Coronary artery (tissue), 2 donors: ENCODE data around the gene PCDHGA7.
"Not testable (repeated sequence)": the region's sequence is repeated elsewhere in the genome, so short reads cannot be mapped to it uniquely, and the experiment has no call there.

Experiments used
- DNase-seq: peaks from one replicate; pipeline ENCODE4 v3.0.0-alpha.2; 2017; ENCODE audit warnings: low spot score
- H3K27ac ChIP-seq, 2 donors: fragments of 200-600 bp; sonication (generic); one replicate each; pipeline ENCODE4 v1.5.1; 2016 to 2019
- H3K4me3 ChIP-seq: fragments of 200-600 bp; sonication (generic); 2 replicates; pipeline ENCODE4 v1.5.1; 2016; ENCODE audit warnings: mild to moderate bottlenecking, moderate library complexity
- TF ChIP-seq, protein P1 (sequence below): fragments of 200-600 bp; sonication (generic); IDR thresholded peaks from one replicate; pipeline ENCODE4 v1.5.1; 2019; ENCODE audit warnings: antibody characterized with exemption

The PCDHGA7 gene

DNA sequence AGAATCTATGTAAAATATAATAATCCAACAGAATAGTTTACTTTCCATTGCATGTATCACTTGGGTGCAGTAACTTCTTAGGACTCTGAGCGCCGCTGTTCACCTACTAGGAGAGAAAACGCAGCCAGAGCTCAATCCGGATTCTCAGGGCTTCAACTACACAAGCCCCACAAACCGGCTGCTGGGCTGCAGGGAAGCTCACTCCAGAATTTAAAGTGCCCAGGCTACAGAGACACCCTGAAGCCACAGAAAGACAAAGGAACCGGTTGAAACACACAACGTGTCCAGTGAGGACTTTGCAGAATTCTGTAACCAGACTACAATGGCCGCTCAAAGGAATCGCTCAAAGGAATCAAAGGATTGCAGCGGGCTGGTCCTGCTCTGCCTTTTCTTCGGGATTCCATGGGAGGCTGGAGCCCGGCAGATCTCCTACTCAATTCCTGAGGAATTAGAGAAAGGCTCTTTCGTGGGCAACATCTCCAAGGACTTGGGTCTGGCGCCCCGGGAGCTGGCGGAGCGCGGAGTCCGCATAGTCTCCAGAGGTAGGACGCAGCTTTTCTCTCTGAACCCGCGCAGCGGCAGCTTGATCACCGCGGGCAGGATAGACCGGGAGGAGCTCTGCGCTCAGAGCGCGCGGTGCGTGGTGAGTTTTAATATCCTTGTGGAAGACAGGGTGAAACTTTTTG lies 30.5 kb downstream of the PCDHGA7 start, which contains the start of gene PCDHGA10:
PCDHGA10 (plus strand) TSS at position 134 of the 686 bp plus-strand sequence; CDS start at position 323, 189 bp downstream.
- Histone ChIP-seq H3K27ac (no peak within 1 kb of the TSS), H3K4me3 (peak within 1 kb of the TSS; percentile 56)
- no peak for DNase-seq
- TF ChIP-seq, protein P1, sequence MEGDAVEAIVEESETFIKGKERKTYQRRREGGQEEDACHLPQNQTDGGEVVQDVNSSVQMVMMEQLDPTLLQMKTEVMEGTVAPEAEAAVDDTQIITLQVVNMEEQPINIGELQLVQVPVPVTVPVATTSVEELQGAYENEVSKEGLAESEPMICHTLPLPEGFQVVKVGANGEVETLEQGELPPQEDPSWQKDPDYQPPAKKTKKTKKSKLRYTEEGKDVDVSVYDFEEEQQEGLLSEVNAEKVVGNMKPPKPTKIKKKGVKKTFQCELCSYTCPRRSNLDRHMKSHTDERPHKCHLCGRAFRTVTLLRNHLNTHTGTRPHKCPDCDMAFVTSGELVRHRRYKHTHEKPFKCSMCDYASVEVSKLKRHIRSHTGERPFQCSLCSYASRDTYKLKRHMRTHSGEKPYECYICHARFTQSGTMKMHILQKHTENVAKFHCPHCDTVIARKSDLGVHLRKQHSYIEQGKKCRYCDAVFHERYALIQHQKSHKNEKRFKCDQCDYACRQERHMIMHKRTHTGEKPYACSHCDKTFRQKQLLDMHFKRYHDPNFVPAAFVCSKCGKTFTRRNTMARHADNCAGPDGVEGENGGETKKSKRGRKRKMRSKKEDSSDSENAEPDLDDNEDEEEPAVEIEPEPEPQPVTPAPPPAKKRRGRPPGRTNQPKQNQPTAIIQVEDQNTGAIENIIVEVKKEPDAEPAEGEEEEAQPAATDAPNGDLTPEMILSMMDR, result no peak

DNA sequence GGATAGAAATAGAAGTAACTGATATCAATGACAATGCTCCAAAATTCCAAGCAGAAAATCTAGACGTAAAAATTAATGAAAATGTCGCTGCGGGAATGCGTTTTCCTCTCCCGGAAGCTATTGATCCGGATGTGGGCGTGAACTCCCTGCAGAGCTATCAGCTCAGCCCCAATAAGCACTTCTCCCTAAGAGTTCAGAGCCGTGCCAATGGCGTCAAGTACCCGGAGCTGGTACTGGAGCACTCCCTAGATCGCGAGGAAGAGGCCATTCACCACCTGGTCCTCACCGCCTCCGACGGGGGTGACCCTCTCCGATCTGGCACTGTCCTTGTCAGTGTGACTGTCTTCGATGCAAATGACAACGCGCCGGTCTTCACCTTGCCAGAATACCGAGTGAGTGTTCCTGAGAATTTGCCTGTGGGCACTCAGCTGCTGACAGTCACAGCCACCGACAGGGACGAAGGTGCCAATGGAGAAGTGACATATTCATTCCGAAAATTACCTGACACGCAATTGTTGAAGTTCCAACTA lies 31.1 kb downstream of the PCDHGA7 start:
- TF ChIP-seq, protein P1, result no peak
- DNase-seq, result no peak
- no peak overlapping the region for H3K27ac ChIP-seq
- H3K4me3 ChIP-seq, result peak overlapping the region; percentile 56

DNA sequence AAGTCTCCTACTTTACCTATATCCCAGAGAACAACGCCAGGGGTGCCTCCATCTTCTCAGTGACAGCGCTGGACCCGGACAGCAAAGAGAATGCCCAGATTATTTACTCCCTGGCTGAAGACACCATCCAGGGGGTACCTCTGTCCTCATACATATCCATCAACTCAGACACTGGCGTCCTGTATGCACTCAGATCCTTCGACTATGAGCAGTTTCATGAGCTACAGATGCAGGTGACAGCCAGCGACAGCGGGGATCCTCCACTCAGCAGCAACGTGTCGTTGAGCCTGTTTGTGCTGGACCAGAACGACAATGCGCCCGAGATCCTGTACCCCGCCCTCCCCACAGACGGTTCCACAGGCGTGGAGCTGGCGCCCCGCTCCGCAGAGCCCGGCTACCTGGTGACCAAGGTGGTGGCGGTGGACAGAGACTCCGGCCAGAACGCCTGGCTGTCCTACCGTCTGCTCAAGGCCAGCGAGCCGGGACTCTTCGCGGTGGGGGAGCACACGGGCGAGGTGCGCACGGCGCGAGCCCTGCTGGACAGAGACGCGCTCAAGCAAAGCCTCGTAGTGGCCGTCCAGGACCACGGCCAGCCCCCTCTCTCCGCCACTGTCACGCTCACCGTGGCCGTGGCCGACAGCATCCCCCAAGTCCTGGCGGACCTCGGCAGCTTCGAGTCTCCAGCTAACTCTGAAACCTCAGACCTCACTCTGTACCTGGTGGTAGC lies 32.2 kb downstream of the PCDHGA7 start:
- DNase-seq, H3K27ac ChIP-seq: not testable (repeated sequence)
- peak overlapping the region; percentile 30 for H3K4me3 ChIP-seq

DNA sequence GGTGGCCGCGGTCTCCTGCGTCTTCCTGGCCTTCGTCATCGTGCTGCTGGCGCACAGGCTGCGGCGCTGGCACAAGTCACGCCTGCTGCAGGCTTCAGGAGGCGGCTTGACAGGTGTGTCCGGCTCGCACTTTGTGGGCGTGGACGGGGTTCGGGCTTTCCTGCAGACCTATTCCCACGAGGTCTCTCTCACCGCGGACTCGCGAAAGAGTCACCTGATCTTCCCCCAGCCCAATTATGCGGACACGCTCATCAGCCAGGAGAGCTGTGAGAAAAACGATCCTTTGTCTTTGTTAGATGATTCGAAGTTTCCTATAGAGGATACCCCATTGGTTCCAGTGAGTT lies 32.7 kb downstream of the PCDHGA7 start:
- not testable (repeated sequence) for H3K27ac ChIP-seq, DNase-seq
- peak overlapping the region; percentile 30 for H3K4me3 ChIP-seq

DNA sequence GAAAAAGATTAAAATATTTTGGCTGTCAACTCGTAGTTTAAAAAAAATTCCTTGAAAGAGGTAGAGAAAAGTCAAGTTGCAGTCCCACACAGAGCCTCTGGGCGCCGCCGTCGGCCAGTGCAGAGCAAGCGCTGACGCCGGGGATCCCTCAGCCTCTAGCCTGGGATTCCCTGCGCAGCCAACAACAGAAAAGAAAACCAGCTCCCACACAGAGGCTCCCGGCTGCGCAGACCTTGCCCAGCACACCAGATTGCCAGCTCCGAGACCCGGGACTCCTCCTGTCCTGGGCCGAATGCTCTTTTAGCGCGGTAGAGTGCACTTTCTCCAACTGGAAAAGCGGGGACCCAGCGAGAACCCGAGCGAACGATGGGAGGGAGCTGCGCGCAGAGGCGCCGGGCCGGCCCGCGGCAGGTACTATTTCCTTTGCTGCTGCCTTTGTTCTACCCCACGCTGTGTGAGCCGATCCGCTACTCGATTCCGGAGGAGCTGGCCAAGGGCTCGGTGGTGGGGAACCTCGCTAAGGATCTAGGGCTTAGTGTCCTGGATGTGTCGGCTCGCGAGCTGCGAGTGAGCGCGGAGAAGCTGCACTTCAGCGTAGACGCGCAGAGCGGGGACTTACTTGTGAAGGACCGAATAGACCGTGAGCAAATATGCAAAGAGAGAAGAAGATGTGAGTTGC lies 35.1 kb downstream of the PCDHGA7 start, which contains the start of gene PCDHGB7:
PCDHGB7 (plus strand) TSS at position 184 of the 679 bp plus-strand sequence; CDS start at position 367, 183 bp downstream.
- Histone ChIP-seq H3K27ac (peak within 1 kb of the TSS in 1 of 2 donors; percentile 47), H3K4me3 (peak within 1 kb of the TSS; percentile 70)
- DNase-seq, result not testable (repeated sequence)
- TF ChIP-seq, protein P1, result peak; percentile 21

DNA sequence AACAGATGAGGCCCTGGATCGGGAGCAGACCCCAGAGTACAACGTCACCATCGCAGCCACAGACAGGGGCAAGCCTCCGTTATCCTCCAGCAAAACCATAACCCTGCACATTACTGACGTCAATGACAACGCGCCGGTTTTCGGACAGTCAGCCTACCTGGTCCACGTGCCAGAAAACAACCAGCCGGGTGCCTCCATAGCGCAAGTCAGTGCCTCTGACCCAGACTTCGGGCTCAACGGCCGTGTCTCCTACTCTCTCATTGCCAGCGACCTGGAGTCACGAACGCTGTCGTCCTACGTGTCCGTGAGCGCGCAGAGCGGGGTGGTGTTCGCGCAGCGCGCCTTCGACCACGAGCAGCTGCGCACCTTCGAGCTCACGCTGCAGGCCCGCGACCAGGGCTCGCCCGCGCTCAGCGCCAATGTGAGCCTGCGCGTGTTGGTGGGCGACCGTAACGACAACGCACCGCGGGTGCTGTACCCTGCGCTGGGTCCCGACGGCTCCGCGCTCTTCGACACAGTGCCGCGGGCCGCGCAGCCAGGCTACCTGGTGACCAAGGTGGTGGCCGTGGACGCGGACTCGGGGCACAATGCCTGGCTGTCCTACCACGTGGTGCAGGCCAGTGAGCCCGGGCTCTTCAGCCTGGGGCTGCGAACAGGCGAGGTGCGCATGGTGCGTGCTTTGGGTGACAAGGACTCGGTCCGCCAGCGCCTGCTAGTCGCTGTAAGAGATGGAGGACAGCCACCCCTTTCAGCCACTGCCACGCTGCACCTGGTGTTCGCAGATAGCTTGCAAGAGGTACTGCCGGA lies 36.7 kb downstream of the PCDHGA7 start:
- peak overlapping the region; percentile 70 for H3K4me3 ChIP-seq

DNA sequence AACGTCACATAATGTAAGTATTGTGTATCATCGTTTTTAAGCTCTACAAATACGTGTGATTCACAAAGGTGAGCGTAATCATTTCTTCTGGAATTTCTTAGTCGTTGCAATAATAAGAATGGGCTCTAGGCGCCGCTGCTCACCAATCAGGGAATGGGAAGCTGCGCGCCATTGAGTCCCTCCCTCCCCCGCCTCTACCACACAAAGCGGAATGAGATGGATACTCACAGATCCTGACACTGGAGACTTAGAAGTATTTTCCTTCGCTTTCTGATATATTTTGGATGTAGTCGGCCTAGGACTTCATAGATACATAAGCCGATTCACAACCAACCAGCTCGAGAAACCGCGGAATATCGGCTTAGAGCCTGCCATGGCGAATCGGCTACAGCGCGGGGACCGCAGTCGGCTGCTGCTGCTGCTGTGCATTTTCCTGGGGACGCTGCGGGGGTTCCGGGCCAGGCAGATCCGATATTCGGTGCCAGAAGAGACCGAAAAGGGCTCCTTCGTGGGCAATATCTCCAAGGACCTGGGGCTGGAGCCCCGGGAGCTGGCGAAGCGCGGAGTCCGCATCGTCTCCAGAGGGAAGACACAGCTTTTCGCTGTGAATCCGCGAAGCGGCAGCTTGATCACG lies 38.4 kb downstream of the PCDHGA7 start, which contains the start of gene PCDHGA11:
PCDHGA11 (plus strand) TSS at position 197 of the 634 bp plus-strand sequence; CDS start at position 374, 177 bp downstream.
- TF ChIP-seq, protein P1, result no peak
- no peak for DNase-seq
- Histone ChIP-seq H3K27ac (no peak within 1 kb of the TSS), H3K4me3 (peak within 1 kb of the TSS; percentile 70)

More for the DNA sequence above, 36.7 kb downstream of the PCDHGA7 start:
- TF ChIP-seq, protein P1, result no peak
- DNase-seq, result no peak
- no peak overlapping the region for H3K27ac ChIP-seq
